H54 (cell line): ENCODE measurements around the gene ZCWPW1.
"Not testable (repeated sequence)": the region's sequence is repeated elsewhere in the genome, so short reads cannot be mapped to it uniquely, and the experiment has no call there.

Experiments
- DNase-seq: peaks from one replicate; pipeline ENCODE4 v3.0.0; 2011; ENCODE audit warnings: low spot score, mixed read lengths; ENCODE audit not compliant: insufficient read length
- FAIRE-seq: peaks from 3 replicates; lab custom pipeline; 2011; peaks lifted over from hg19 to GRCh38; lab: Jason Lieb, UNC
- POLR2A ChIP-seq: IDR thresholded peaks from 2 replicates; pipeline ENCODE4 v1.6.1; 2011; ENCODE audit warnings: low read depth, mild to moderate bottlenecking, low read length

ZCWPW1 gene

DNA sequence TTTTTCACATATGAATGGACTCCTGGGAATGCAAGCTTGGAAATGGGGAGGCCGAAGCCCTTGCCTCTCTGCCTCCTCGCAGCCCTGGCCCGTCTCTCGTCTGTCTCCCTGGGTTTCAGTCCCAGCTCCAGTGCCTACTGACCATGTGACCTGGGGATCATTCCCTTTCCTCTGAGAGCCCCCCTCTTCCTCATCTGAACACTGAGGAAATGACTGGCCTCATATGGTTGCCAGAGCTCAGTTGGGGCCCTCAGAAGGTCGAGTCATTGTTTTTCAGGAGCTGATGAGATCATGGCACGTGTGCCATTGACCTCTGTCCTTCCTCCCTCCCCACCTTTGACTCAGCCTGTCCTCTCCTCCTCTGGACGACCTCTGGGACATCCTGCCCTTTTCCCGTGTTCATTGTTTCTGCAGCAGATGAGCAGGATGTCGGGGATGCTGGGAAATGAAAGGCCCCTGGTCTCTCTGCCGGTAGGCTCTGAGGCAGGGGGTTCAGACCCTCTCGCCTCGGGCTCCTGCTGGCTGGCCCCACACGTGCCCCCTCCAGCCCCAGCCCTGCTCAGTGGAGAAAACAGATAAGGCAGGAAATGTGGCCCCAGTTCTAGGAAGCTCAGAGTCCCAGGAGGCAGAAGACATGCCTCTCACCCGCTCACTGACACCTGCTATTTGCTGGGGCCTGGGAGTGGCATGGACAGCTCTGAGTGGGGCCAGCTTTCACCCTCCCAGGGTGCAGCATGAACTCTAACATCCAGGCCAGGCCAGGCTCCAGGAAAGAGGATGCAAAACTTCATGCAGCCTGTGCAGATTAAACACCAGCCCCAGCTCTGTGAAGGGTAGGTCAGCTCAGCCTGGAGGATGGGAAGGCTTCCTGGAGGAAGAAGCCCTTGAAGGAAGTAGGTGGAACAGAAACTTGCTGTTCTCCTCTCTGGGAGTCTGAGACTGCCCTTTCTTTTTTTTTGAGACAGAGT is 16.1 kb upstream of the ZCWPW1 start:
- TF ChIP-seq POLR2A, result no peak
- DNase-seq (peak; percentile 84), FAIRE-seq (no peak)

DNA sequence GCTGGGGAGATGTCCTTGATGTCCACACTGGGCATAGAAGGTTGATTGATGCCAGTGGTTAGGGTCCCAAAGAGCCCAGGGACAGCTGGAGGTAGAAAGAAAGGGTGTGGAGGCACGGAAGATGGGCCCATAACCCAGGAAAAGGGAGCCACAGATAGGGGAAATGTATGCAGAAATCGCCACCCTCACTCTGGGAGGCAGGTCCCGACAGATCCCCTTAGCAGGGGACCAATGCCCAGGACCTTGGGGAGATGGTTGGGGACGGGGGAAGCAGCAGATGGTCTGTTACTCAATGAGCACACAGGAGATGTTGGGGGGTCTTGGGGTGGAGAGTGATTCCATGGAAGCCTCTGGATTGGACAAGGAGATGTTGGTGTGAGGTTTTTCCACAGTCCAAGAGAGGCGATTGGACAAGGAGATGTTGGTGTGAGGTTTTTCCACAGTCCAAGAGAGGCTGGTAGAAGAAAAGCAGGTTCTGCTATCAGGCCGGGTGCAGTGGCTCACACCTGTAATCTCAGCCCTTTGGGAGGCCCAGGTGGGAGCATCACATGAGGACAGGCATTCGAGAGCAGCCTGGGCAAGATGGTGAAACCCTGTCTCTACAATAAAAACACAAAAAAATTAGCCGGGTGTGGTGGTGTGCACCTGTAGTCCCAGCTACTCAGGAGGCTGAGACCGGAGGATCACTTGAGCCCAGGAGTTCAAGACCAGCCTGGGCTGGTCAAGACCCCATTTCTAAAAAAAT is 14.8 kb upstream of the ZCWPW1 start:
- TF ChIP-seq POLR2A, result no peak
- DNase-seq (no peak), FAIRE-seq (no peak)

DNA sequence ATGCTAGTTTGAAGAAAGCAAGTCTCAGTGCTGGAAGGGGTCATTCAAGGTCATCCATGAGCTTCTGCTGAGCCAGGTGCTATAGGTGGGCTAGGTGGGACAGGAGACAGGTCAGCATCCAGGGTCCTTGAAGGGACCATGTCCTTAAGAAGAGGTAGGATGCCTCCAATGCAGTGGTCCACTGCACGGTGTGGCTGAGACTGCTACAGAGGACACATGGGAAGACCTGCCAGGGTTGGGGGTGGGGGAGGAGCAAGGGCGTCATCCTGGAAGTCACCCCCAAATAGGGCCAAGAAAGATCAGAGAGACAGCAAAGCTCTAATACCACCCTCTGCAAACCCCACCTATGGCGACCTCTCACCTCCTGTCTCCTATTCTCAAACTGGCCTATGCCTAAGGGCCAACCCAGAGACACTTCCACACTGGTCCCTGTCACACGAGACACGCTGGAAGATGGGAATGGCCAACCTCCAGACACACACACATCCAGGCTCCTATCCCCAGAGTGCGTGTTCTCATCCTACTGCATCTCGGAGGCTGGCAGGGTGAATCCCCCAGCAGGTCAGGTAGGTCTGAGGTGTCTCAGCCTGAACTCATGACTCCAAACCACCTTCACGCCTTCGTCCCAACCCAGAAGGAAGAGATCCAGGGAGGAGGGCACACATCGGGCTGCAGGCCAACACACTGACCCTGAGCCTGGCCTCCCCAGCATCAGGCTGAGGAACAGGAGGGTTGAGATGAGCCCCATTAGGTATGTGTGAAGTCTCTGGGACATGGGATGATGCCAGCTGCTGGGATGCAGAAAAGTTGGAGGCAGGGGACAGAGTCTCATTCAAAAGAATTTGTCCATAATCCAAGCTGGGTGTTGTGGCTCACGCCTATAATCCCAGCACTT is 13.4 kb upstream of the ZCWPW1 start:
- TF ChIP-seq POLR2A, result no peak
- DNase-seq (no peak), FAIRE-seq (no peak)

DNA sequence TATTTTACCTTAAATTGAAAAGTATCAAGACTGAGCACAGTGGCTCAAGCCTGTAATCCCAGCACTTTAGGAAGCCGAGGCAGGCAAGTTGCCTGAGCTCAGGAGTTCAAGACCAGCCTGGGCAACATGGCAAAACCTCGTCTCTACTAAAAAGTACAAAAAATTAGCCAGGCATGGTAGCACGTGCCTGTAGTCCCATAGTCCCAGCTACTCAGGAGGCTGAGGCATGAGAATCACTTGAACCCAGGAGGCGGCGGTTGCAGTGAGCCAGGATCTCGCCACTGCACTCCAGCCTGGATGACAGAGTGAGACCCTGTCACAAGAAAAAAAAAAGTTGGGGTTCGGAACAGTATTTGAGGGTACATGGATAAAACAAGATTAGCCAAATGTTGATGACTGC is 10.7 kb upstream of the ZCWPW1 start:
- not testable (repeated sequence) for DNase-seq, FAIRE-seq

DNA sequence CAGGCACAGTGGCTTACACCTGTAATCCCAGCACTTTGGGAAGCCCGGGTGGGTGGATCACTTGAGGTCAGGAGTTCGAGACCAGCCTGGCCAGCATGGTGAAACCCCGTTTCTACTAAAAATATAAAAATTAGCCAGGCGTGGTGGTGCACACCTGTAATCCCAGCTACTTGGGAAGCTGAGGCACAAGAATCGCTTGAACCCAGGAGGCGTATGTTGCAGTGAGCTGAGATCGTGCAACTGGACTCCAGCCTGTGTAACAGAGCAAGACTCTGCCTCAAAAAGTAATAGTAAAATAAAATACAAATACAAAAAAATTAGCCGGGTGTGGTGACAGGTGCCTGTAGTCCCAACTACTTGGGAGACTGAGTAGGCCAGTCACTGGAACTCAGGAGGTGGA is 10.2 kb upstream of the ZCWPW1 start:
- DNase-seq, FAIRE-seq: not testable (repeated sequence)

DNA sequence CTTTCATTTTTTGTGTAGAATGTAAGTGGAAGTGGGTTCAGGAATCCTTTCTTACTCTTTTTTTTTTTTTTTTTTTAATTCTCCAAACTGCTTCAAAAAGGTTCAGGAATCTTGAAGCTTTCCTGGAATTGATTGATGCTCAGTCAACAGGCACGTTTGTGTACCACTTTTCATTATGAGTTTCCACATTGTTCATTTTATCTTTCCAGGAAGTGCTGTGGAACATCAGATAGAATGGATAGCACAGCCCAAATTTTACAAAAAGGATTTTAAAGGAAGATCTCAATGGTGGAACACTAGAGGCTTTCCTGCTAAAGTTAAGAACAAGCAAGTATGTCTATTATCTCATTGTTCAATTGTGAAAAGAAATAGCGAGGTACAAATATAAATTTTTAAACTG is 9.7 kb upstream of the ZCWPW1 start:
- TF ChIP-seq POLR2A, result no peak
- DNase-seq, result no peak
- no peak for FAIRE-seq

DNA sequence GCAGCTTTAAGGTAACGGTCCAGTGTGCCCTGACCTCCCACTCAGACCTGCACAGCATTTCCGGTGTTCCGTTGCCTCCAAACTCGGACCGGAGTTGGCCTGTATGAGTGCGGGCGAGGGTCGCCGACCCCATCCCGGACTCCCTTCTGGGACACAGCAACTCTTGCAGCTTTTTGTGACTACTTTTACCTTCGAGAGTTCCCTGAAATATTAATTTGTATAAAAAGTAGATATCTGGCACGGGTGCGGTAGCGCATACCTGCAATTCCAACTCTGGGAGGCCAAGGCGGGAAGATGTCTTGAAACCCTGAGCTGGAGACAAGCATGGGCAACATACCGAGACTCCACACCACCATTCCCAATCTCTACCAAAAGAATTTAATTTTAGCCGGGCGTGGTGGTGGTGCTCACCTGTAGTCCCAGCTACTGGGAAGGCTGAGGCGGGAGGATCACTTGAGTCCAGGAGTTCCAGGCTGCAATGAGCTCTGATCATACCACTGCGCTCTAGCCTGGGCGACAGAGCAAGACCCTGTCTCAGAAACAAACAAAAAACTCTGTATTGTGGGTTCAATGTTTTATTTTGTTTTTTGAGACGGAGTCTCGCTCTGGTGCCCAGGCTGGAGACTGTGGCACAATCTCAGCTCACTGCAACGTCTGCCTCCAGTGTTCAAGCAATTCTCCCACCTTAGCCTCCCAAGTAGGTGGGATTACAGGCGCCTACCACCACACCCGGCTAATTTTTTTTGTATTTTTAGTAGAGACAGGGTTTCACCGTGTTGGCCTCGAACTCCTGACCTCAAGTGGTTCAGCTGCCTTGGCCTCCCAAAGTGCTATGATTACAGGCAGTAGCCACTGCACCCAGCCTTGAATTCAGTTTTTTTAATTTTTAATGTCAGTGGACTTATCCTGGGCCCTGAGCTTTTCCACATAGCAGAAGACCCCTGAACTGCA is 8.9 kb upstream of the ZCWPW1 start:
- no peak for FAIRE-seq
- no peak for TF ChIP-seq POLR2A
- no peak for DNase-seq

DNA sequence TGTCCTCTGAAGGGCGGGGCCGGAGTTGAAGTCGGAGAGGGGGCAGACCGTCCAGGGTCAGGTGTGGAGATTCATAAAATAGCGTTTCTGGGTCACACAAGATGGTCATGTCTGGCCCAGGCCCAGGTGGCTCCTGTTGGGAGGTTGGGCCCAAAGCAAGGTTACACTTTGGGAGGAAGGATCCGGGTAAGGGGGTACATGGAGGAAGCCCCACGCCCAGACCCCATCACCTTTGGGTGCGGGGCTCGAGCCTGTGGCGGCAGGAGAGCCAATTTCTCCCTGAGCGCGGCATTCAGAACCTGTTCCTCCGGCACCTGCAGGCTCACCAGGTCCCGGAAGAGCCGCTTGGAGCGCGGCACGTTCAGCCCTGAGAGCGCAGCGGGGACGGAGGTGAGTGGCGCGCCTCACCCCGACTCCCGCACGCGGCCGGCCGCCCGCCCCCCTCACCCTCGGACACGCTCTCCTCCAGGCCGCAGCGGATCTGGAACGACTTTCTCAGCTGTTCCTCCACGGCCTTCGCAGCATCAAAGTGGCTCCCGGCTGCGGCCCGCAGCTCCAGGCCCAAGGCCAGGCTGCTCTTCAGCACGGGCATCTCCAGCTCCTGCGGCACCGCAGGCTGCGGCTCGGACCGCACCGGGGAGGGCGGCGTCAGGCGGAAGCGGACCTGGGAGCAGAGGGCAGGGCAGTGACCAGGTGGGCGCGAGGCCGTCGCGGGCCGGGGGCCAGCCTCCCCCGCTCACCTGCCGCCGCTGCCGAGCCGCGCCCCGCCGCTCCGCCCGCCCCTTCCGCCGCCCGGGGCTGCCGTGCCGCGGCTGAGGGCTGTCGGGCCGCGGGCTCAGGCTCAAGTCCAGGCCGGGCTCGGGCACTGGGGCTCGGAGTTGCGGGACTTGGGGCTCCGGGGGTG is 7.2 kb upstream of the ZCWPW1 start:
- TF ChIP-seq POLR2A, result peak; percentile 31; the same call in 1 of the 2 replicates
- no peak for FAIRE-seq
- DNase-seq, result peak; percentile 48

DNA sequence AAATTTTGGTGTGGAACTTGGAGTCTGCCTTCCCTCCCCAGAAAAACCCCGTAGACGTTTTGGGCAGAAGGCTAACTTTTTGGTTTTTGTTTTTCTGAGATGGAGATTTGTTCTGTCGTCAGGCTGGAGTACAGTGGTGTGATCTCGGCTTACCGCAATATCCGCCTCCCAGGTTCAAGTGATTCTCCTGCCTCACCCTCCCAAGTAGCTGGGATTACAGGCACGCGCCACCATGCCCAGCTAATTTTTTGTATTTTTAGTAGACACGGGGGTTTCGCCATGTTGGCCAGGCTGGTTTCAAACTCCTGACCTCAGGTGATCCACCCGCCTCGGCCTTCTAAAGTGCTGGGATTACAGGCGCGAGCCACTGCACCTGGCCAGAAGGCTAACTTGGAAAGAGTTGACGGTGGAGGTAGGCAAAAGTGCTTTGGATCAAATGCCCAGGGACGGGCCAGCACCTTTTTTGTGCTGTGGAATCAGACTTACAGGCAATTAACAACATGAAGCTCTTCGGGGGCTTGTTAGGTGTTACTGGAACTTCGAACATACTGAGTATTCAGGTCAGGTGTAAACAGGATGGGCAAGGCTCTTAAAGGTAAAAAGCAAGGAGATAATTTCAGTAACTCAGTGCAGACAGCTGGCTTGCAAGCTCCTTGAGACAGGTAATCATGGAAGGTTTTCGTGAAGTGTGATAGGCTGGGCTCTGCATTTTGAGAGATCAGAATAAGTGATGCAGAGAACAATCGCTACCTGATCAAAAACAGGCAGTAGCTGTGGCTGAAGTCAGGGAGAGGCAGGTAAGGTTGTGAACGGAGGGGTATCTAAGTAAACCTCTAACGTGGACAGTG is 6.0 kb upstream of the ZCWPW1 start:
- TF ChIP-seq POLR2A, result no peak
- no peak for DNase-seq
- no peak for FAIRE-seq

DNA sequence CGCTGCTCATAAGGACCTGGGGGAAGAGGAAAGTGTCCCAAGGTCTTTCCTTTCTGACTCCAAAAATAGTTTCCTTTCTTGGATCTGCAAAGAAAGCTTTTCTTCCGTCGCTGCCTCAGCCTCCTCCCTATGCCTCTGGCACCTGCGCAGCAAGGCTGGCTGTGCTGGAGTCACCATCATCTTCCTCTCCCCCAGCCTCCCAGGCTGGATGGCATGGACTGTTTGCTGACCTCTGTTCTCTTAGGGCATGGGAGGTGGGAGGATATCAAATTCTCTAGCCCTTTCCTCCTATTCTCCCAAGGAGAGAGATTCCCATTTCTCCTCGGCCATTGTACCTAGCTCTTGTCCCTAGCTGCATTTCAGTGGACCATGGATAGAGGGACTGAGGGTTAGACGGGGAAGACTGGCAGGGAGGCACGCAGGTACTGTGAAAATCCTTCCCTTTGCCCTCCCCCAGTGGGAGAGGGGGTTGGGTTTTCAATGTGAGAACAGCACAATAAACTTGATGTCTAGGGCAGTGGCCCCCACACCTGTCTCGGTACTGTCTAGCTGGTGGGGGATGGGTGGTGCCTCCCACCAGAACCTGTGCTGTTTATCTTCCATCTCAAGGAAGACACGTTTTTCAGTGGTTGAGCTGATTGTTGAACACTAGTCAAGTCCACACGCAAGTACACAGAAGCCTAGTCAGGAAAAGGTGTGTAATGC is 5.2 kb upstream of the ZCWPW1 start:
- TF ChIP-seq POLR2A, result no peak
- no peak for FAIRE-seq
- DNase-seq, result no peak

DNA sequence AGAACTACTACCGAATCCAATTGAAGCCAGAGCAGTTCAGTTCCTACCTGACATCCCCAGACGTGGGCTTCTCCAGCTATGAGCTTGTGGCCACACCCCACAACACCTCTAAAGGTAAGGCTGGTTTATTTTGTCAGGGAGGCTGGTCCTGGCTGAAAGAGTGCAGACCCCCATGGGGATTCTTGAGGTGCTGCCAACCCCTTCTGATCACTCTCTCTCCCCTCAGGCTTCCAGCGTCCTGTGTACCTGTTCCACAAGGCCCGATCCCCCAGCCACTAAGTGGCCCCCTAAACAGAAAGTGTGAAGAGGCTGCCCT is 4.7 kb upstream of the ZCWPW1 start:
- no peak for DNase-seq
- TF ChIP-seq POLR2A, result no peak
- no peak for FAIRE-seq
